RPMI8226 (cell line): ENCODE measurements around the gene NCOA1.
"Not testable (repeated sequence)": the region's sequence is repeated elsewhere in the genome, so short reads cannot be mapped to it uniquely, and the experiment has no call there.

Experiments
- DNase-seq: peaks from one replicate; pipeline ENCODE4 v3.0.0-alpha.2; 2015

The NCOA1 gene

DNA sequence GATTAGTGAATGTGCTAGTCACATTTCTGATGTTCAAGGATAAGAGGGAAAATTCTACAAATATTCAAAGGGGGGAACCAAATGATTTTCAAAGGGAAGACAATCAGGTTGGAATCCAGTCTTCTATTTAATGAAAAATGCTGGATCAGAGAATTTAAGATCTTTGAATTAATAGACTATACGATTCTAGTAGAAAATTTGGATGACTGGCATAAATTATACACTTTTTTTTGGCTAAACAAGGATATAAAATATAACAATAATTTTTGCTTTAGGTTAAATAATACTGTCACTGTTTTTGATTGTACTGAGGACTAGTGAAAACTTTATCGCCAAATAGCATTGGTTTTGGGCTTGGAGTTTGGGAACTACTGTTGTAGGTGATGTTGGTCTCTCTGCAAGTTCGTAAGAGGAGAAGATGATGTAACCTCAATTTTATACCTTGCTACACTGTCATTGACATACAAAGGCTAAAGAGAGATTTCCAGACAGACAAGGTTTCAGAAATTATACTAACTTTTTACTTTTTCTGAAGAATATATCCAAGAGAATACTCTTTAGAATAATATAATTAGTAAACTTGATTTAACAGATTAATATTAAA lies 51.3 kb downstream of the NCOA1 start:
- DNase-seq = no peak

GRCh38 chr2:24543252-24543651 lies 52.2 kb downstream of the NCOA1 start:
- DNase-seq = peak; percentile 18

DNA sequence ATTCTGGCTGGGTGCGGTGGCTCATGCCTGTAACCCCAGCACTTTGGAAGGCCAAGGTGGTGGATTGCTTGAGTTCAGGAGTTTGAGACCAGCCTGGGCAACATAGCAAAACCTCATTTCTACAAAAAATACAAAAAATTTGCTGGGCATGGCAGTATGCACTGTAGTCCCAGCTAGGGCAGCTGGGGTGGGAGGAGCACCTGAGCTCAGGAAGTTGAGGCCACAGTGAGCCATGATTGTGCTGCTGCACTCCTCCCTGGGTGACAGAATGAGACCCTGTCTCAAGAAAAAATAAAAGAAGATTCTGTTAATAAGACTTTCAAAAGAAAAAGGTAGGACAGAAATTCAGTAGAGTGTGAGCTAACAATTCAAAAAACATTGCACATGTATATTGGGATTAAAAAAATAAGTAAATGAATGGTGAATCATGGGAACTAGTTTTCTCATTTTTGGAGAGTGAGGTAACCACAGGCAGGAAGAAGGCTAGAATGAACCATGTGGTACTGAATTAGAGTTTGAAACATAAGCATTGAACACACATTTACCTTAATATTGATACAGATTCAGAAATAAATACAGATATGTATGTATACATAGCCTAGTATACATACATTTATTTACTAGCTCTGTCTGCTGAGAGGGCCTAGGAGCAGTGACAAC lies 53.5 kb downstream of the NCOA1 start:
- no peak for DNase-seq

DNA sequence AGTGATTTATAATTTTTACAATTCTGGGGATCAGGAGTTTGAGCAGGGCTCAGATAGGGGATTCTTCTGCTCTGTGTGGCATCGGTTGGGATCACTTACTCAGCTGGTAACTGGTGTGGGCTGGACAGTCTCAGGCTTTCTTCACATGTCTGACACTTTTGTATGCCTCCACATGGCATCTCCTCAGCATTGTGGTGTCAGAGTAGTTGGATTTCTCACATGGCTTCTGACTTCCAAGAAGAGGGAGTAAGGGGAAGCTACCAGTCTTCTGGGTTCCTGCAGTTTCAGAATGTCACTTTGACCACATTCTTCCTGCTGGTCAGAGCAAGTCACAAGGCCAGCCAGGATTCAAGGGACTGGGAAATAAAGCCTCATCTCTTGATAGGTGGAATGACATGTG lies 55.6 kb downstream of the NCOA1 start:
- no peak for DNase-seq

DNA sequence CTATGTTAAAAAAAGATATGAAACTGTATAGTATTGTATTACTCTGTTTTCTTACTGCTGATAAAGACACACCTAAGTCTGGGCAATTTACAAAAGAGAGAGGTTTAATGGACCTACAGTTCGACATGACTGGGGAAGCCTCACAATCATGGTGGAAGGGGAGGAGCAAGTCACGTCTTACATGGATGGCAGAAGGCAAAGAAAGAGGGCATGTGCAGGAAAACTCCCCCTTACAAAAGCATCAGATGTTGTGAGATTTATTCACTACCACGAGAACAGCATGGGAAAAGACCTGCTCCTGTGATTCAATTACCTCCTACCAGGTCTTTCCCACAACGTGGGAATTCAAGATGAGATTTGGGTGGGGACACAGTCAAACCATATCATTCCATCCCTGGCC lies 57.0 kb downstream of the NCOA1 start:
- no peak for DNase-seq

GRCh38 chr2:24550301-24550700 lies 59.2 kb downstream of the NCOA1 start:
- DNase-seq = not testable (repeated sequence)

- no peak for DNase-seq
Measured at GRCh38 chr2:24551016-24551415, 60.0 kb downstream of the NCOA1 start.

DNA sequence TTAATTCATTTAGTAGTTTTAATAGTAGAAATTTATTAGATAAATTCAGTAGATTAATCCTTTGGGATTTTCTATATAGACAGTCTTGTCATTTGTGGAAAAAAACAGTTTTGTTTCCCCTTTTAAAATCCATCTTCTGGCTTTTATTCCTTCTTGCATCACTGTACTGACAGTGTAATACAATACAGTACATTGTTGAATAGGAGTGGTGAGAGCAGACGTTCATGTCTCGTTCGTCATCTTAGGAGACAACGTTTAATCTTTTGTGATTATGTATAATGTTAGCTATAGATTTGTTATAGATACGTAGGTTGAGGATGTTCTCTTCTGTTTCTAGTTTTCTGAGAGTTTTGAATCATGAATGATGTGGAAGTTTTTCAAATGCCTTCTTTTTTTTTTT lies 61.8 kb downstream of the NCOA1 start:
- no peak for DNase-seq

DNA sequence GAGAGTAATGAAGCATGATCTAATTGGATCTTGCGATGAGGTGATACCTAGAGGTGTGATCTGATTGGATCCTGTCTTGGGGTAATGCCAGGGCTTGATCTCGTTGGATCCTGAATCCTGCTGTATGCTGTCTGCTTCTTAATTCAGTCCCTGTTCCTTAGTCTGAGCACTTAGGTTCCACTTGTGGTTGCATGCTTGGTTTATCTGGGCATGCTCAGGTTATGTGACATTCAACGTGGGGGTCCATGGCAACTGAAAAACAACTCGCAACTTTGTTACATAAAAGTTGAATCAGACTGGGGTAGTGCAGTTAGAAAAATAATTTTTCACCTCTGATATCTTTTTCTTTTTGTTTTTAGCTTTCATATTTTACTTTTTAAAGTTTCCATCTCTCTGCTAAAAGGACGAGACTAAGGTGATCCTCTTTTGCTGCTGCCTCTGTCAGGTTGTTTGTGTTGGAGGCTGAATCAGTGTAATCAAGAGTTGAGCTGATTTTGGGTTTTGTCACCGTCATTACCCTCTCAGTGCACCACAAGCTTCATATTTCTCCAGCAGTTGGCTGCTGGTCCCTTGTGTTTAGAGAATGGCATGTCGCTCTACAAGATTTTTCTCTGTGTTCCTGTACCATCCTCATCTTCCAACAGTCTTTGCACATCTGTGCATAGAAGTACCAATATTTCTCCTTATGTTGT lies 67.9 kb downstream of the NCOA1 start:
- no peak for DNase-seq

- DNase-seq = no peak
Measured at GRCh38 chr2:24559473-24560113, 68.5 kb downstream of the NCOA1 start.

GRCh38 chr2:24565537-24565936 lies 74.5 kb downstream of the NCOA1 start:
- no peak for DNase-seq

- DNase-seq = no peak
Measured at GRCh38 chr2:24566209-24566608, 75.2 kb downstream of the NCOA1 start.

DNA sequence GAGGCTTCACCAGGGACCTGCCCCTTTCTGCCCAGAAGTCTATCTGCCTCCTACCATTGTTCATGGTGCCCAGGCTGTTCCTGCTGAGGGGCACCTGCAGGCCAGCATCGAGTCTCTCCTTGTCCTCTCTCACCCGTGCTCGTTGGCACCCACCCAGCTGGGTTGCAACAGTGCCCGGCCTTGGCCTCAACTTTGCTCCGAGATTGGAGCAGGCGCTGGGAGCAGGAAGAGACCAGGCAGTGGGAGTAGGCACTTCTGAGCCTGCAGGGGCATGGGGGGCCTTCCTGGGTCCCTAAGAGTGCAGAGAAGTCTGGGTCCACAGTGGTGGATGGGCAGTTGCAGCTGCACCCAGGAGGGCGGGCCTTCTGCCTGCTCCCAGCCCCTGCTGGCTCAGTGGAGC lies 75.6 kb downstream of the NCOA1 start:
- no peak for DNase-seq

GRCh38 chr2:24568551-24568950 lies 77.5 kb downstream of the NCOA1 start:
- DNase-seq = no peak

GRCh38 chr2:24569565-24569964 lies 78.5 kb downstream of the NCOA1 start:
- DNase-seq = not testable (repeated sequence)

- no peak for DNase-seq
Measured at GRCh38 chr2:24570225-24570624, 79.2 kb downstream of the NCOA1 start.

DNA sequence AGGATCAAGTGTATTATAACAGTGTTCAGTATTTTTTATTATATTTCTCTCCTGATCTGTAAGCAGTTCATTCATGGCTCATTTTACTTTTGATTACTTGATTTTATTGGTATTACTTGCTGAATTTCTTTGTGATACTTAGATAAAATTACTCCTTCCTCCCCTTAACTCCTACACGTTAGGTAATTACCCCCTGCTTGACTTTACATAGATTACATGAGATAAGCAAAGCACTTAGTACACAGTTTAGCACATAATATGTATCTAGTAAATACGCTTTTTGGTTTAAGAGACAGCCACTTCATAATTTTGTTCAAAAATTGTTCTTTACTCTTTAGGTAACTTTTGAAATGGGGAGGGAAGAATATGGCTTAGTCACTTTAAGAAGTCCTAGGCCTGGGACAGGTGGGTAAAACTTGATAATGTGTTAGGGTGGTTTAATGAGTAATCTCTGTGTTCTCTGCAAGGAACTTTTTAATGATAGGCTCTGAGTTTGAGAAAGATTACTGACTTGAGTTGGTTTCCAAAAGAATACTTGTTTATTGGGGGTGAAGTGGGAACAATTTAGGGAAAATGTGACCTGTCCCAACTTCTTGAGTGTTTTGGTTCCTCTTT lies 80.9 kb downstream of the NCOA1 start:
- no peak for DNase-seq

DNA sequence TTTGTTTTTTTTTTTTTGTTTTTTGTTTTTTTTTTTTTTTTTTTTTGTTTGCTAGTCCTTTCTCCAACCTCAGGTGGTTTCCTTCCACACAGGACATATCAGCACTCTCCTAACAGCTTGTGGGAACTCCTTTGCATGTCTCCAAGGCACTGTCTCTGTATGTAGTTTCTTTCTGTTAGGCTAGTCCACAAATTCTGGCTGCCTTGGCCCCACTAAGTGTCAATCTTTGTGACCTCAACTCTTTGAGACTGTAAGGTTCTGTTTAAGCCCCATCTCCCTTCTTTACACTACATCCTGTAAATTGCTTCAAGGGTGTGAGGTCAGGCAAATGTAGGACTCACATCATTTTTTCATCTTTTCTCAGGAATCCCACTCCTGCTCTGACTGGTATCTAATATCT lies 85.1 kb downstream of the NCOA1 start:
- no peak for DNase-seq

- DNase-seq = no peak
Measured at GRCh38 chr2:24576617-24577016, 85.6 kb downstream of the NCOA1 start.

- no peak for DNase-seq
Measured at GRCh38 chr2:24577481-24577880, 86.4 kb downstream of the NCOA1 start.

DNA sequence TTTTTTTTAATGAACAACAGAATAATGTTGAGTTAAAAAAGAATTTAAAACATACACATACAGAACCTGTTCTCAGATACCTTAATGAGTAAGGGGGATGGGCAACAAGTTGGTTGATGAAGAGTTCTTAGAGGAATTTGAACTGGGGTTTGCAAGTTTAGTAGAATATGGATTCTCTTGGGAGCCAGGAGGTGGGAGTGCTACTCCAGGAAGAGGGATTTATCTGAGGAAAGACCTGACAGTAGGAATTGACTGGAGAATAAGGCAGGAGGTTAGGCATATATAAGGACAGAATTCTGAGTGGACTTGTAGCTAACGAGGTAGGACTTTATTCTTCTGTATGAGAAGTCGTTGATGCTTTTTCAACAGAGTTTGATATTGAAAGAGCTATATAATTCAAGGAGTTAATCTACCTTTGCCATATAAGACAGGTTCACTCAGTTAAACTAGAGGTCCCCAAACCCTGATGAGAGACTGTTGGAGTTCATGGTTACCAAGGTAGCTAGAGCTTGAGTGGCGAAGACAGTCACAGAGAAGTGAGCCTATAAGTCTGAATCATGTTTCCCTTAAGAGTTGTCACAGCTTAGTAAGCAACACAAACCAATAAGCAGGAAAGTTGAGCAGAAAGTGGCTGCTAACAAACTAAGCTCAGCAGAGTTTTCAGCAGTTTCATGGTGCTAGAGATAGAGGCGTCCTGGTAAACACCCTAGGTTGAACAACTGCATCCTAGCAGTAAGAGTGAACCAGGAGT lies 88.2 kb downstream of the NCOA1 start:
- DNase-seq = no peak

- no peak for DNase-seq
Measured at GRCh38 chr2:24580561-24580960, 89.5 kb downstream of the NCOA1 start.

DNA sequence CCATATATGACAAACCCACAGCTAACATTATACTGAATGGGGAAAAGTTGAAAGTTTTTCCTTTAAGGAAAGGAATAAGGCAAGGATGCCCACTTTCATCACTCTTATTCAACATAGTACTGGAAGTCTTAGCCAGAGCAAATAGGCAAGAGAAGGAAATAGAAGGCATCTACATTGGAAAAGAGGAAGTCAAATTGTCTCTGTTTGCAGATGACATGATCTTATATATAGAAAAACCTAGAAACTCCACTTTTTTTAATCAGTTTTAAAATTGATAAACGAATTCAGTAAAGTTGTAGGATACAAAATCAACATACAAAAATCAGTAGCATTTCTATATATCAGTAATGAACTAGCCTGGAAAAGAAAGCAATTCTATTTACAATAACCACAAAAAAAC lies 90.9 kb downstream of the NCOA1 start:
- not testable (repeated sequence) for DNase-seq
